K562 (cell line): ENCODE measurements around the gene RPL36AL.

Experiments used
- ATF4 ChIP-seq: fragments of 450-650 bp; formaldehyde crosslinking; IDR thresholded peaks from 2 replicates; pipeline ENCODE4 v1.4.0; 2022; ENCODE audit warnings: mild to moderate bottlenecking, moderate library complexity
- CREB1 ChIP-seq, 2 experiments: sonication (generic) in 1 of 2; formaldehyde crosslinking in 1 of 2; IDR thresholded peaks; 2 replicates each; pipeline versions ENCODE4 v1.6.1 to v1.8.0; 2012 to 2022; ENCODE audit warnings: inconsistent platforms in 1 of 2, mild to moderate bottlenecking in 1 of 2, missing genetic modification reagents in 1 of 2, moderate library complexity in 1 of 2
- CREM ChIP-seq: IDR thresholded peaks from 2 replicates; pipeline ENCODE4 v1.6.1; 2014; ENCODE audit warnings: antibody characterized with exemption, low read depth
- FOXA3 ChIP-seq, 2 experiments: fragments of 450-650 bp in 1 of 2; sonication (generic) in 1 of 2; formaldehyde crosslinking; IDR thresholded peaks in 1 of 2; conservative IDR thresholded peaks in 1 of 2; 2 replicates each; pipeline versions ENCODE4 v1.4.0 to v1.8.0; 2020 to 2022; ENCODE audit warnings: mild to moderate bottlenecking in 2 of 2, missing genetic modification reagents in 1 of 2
- FOXM1 ChIP-seq, 2 experiments: fragments of 450-650 bp in 1 of 2; sonication (generic) in 1 of 2; formaldehyde crosslinking in 1 of 2; IDR thresholded peaks; 2 replicates each; pipeline versions ENCODE4 v1.6.1 to v1.9.0; 2017 to 2022; ENCODE audit warnings: low read depth in 2 of 2, mild to moderate bottlenecking in 2 of 2, missing genetic modification reagents in 1 of 2, moderate library complexity in 1 of 2
- JUND ChIP-seq, 2 experiments: IDR thresholded peaks; 2 replicates in 1 of 2; 3 replicates in 1 of 2; pipeline ENCODE4 v1.6.1; 2011; ENCODE audit warnings: borderline replicate concordance in 2 of 2, low read depth in 2 of 2, low read length in 2 of 2, improper control_type of control experiment in 1 of 2, missing biosample characterization in 1 of 2, missing genetic modification characterization in 1 of 2, missing genetic modification reagents in 1 of 2
- KLF16 ChIP-seq: IDR thresholded peaks from 2 replicates; pipeline ENCODE4 v1.6.1; 2016; ENCODE audit warnings: antibody characterized with exemption
- POLR2AphosphoS5 ChIP-seq: IDR thresholded peaks from 2 replicates; pipeline ENCODE4 v1.6.1; 2011; ENCODE audit warnings: mild to moderate bottlenecking, low read depth, low read length, moderate library complexity; ENCODE audit not compliant: control insufficient read depth, insufficient read depth
- REST ChIP-seq, 2 experiments: fragments of 450-650 bp; formaldehyde crosslinking in 1 of 2; IDR thresholded peaks; 2 replicates each; pipeline versions ENCODE4 v1.4.0 to v1.6.1; 2014 to 2020; ENCODE audit warnings: mild to moderate bottlenecking in 2 of 2, borderline replicate concordance in 1 of 2, low read depth in 1 of 2
- SMC3 ChIP-seq: conservative IDR thresholded peaks from 2 replicates; pipeline ENCODE4 v1.6.1; 2011; ENCODE audit warnings: low read depth, low read length, improper control_type of control experiment; ENCODE audit not compliant: insufficient read depth
- ZNF253 ChIP-seq: fragments of 250-450 bp; sonication (Bioruptor Pico); conservative IDR thresholded peaks from 2 replicates; pipeline ENCODE4 v1.6.1; 2021; ENCODE audit warnings: mild to moderate bottlenecking
- ZNF780A ChIP-seq: fragments of 250-450 bp; sonication (Bioruptor Pico); IDR thresholded peaks from 2 replicates; pipeline ENCODE4 v1.5.0; 2021; ENCODE audit warnings: mild to moderate bottlenecking
- TF ChIP-seq, protein P1 (sequence below): fragments of 450-650 bp; IDR thresholded peaks from 2 replicates; pipeline ENCODE4 v1.6.1; 2016; ENCODE audit warnings: borderline replicate concordance

DNA sequence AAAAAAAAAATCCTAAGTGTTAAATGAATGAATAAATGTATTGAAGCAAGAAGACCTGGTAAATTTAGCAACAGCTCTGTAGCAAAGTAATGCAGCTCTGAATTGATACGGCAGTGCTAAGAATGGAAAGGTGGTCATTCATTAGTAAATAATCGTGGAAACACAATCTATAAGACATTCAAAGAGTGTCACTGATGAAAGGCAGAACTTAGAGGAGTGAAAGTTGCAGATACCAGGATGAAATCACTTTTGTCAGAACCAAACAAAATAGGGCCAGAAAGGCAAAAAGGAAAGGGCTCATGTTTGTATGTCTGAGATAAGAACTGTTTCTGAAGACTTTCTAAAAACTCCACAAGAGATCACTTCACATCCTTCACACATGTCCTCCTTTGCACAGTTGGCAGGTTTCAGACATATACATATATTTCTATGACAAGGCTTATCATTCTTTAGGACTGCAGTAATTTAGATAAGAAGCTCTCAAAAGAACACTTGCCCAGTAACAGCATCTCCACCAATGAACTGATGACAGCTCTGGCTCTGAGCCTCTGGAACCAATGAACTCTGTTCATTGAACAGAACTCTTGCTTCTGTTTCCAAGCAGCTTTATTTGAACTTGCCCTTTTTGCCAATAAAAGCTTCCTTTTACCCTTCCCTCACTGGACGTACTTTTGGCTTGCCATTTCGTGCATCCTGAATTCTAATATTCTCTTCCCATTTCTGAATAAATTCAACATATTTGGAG, 25.9 kb downstream of the RPL36AL start:
- no peak for TF ChIP-seq ZNF253
- 0 out of 2 replicates have a peak, but pooled peaks have one; percentile 24 for TF ChIP-seq POLR2AphosphoS5
- TF ChIP-seq FOXA3 (CRISPR knock-in tag; conservative IDR thresholded peaks at IDR 0.05 in 1 of 2, IDR thresholded peaks at IDR 0.05 in 1 of 2), result no peak
- no peak for TF ChIP-seq ATF4
- 0 out of 2 replicates have a peak, but pooled peaks have one; percentile 18 for TF ChIP-seq CREM
- TF ChIP-seq KLF16, result peak; percentile 56; the same call in 1 of the 2 replicates
- TF ChIP-seq ZNF780A (CRISPR knock-in tag), result no peak
- TF ChIP-seq JUND (IDR thresholded peaks at IDR 0.05; ENCODE audit: borderline replicate concordance, low read depth, low read length), result peak; percentile 16; the same call in 1 of the 2 replicates
- no peak; the same call in 2 of the 3 replicates for TF ChIP-seq JUND (tag; IDR thresholded peaks at IDR 0.05; ENCODE audit: borderline replicate concordance, low read depth, low read length)
- no peak for TF ChIP-seq REST (IDR thresholded peaks at IDR 0.05; ENCODE audit: borderline replicate concordance)
- TF ChIP-seq REST (CRISPR knock-in tag; IDR thresholded peaks at IDR 0.05; ENCODE audit: low read depth), result no peak
- TF ChIP-seq, protein P1, sequence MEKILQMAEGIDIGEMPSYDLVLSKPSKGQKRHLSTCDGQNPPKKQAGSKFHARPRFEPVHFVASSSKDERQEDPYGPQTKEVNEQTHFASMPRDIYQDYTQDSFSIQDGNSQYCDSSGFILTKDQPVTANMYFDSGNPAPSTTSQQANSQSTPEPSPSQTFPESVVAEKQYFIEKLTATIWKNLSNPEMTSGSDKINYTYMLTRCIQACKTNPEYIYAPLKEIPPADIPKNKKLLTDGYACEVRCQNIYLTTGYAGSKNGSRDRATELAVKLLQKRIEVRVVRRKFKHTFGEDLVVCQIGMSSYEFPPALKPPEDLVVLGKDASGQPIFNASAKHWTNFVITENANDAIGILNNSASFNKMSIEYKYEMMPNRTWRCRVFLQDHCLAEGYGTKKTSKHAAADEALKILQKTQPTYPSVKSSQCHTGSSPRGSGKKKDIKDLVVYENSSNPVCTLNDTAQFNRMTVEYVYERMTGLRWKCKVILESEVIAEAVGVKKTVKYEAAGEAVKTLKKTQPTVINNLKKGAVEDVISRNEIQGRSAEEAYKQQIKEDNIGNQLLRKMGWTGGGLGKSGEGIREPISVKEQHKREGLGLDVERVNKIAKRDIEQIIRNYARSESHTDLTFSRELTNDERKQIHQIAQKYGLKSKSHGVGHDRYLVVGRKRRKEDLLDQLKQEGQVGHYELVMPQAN, result no peak
- no peak for TF ChIP-seq CREB1 (IDR thresholded peaks at IDR 0.05)
- TF ChIP-seq CREB1 (CRISPR knock-in tag; IDR thresholded peaks at IDR 0.05), result no peak
- TF ChIP-seq FOXM1 (IDR thresholded peaks at IDR 0.05; ENCODE audit: low read depth), result peak; percentile 87
- TF ChIP-seq FOXM1 (CRISPR knock-in tag; IDR thresholded peaks at IDR 0.05; ENCODE audit: low read depth), result no peak
- no peak for TF ChIP-seq SMC3
